Esophagus (tissue), 2 donors: Measurements from ENCODE around the gene ARHGAP24. TPM values are rescaled to one million over a fixed set of nuclear protein-coding genes. Genes with fewer than 3 reads are reported as not detected.
A peak's percentile ranks its signal among the peaks of the same experiment; 100 is the strongest.
"Not testable (repeated sequence)": the region's sequence is repeated elsewhere in the genome, so short reads cannot be mapped to it uniquely, and the experiment has no call there.

Experiments
- H3K27ac ChIP-seq, 2 donors: one replicate each; pipeline ENCODE4 v1.5.1; 2013; ENCODE audit warnings: low read depth in 2 of 2, mild to moderate bottlenecking in 2 of 2, inconsistent platforms in 1 of 2, low read length in 1 of 2, moderate library complexity in 1 of 2
- H3K27me3 ChIP-seq, 2 donors: one replicate each; pipeline ENCODE4 v1.6.1; 2013; ENCODE audit warnings: low read length in 2 of 2, control low read depth in 1 of 2, mild to moderate bottlenecking in 1 of 2; ENCODE audit not compliant: insufficient read depth in 2 of 2, control insufficient read depth in 1 of 2
- H3K36me3 ChIP-seq, 2 donors: one replicate each; pipeline ENCODE4 v1.6.1; 2013; ENCODE audit warnings: low read length in 1 of 2; ENCODE audit not compliant: control insufficient read depth in 2 of 2, insufficient read depth in 2 of 2
- H3K4me1 ChIP-seq, 2 donors: one replicate each; pipeline ENCODE4 v1.6.1; 2013; ENCODE audit warnings: low read length in 1 of 2; ENCODE audit not compliant: control insufficient read depth in 2 of 2, insufficient read depth in 2 of 2
- H3K4me3 ChIP-seq, 2 donors: one replicate each; pipeline ENCODE4 v1.5.1; 2013; ENCODE audit warnings: low read length in 2 of 2, mild to moderate bottlenecking in 2 of 2, low read depth in 1 of 2, moderate library complexity in 1 of 2
- H3K9me3 ChIP-seq, 2 donors: one replicate each; pipeline ENCODE4 v1.6.1; 2013; ENCODE audit warnings: mild to moderate bottlenecking in 2 of 2, low read depth in 1 of 2, low read length in 1 of 2, moderate library complexity in 1 of 2; ENCODE audit not compliant: control insufficient read depth in 2 of 2, insufficient read depth in 1 of 2
- WGBS, 2 donors: extraction: QIAGEN DNeasy Blood & Tissue Kit; methylation state at CpG; one replicate each; pipeline ENCODE4 v1.1.7; 2013; 5-methylcytosine and 5-hydroxymethylcytosine counted together
- polyA plus RNA-seq, 2 donors: library from polyadenylated mRNA; stranded (reverse); fragments of 200-250 nt; gene quantifications; one replicate each; pipeline ENCODE4 v1.2.3, GENCODE V29; 2013
- donor health status: healthy with polysubstance abuse.
- donor health status: Bipolar disorder and iron deficiency.

ARHGAP24 gene
- polyA plus RNA-seq, 2 donors = 2.0 to 2.8 TPM

DNA sequence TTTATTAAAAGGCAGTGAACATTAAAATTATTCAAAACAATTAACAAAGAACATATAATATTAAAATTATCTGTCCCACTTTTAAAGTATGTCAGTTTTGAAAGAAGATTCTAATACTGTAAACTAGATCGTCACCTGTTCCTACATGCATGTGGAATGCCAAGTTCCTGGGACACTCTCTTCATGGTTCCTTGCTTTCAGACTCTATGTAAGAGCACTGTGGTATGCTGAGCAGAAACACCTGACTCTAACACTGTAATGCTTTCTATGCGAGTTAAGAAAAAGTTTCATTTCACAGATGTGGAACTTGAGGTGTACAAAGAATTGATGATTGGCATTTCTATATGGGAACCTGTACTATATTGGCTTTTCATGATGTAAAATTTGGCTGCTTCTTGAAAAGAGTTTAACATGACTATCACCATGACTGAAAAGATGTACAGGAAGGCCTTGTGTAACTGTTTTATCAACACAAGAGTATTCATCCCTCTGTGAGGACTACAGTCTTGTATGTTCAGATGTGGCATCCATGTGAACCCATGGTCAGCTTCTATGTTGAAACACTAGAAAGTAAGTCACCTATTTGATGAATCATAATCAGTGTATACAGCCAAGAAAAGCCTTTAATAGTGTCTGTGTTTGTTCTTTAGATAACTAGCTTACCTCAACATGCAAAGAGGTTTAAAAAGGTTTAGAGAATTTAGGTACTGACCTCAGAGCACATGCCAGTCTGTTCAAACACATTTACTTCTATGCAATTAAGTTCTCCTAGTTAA lies 354.5 kb downstream of the ARHGAP24 start:
- H3K4me3 ChIP-seq = no peak overlapping the region
- no peak overlapping the region for H3K27ac ChIP-seq
- no peaks in the 10 kb centered on the region for H3K27me3 ChIP-seq
- H3K36me3 ChIP-seq = no peaks in the 10 kb centered on the region
- 60 to 68% methylated on average over 2 of the region's 2 CpGs for WGBS, 2 donors
- no peaks in the 10 kb centered on the region for H3K9me3 ChIP-seq
- no peaks in the 10 kb centered on the region for H3K4me1 ChIP-seq

DNA sequence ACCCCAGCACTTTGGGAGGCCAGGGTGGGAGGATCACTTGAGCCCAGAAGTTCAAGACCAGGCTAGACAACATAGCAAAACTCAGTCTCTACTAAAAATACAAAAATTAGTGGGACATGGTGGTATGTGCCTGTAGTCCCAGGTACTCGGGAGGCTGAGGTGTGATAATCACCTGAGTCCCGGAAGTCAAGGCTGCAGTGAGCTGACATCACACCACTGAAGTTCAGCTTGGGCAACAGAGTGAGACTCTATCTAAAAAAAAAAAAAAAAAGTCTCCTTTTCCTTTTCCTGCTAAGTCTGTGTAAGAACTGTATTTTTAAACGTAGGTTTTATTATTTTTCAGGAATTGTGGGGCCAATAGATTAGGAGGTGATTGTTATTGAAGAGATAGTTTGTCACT lies 356.7 kb downstream of the ARHGAP24 start:
- H3K4me3 ChIP-seq = no peak overlapping the region
- H3K9me3 ChIP-seq = no peaks in the 10 kb centered on the region
- H3K27me3 ChIP-seq = no peaks in the 10 kb centered on the region
- 78 to 93% methylated on average over 3 of the region's 3 CpGs for whole genome bisulfite sequencing, 2 donors
- H3K4me1 ChIP-seq = no peaks in the 10 kb centered on the region
- no peaks in the 10 kb centered on the region for H3K36me3 ChIP-seq
- no peak overlapping the region for H3K27ac ChIP-seq

GRCh38 chr4:85833302-85833701 lies 358.4 kb downstream of the ARHGAP24 start:
- Histone ChIP-seq H3K27me3 (no peaks in the 10 kb centered on the region), H3K27ac (no peak overlapping the region), H3K4me1 (no peaks in the 10 kb centered on the region), H3K4me3 (no peak overlapping the region), H3K9me3 (no peaks in the 10 kb centered on the region), H3K36me3 (no peaks in the 10 kb centered on the region)
- whole genome bisulfite sequencing, 2 donors = 43 to 49% methylated on average over 3 of the region's 3 CpGs

- Histone ChIP-seq H3K36me3 (no peaks in the 10 kb centered on the region), H3K4me3 (no peak overlapping the region), H3K9me3 (no peaks in the 10 kb centered on the region), H3K4me1 (no peaks in the 10 kb centered on the region), H3K27me3 (no peaks in the 10 kb centered on the region), H3K27ac (no peak overlapping the region)
- 97% methylated on average over 6 of the region's 6 CpGs for WGBS, 2 donors
Measured at GRCh38 chr4:85834934-85835333, 360.0 kb downstream of the ARHGAP24 start.

DNA sequence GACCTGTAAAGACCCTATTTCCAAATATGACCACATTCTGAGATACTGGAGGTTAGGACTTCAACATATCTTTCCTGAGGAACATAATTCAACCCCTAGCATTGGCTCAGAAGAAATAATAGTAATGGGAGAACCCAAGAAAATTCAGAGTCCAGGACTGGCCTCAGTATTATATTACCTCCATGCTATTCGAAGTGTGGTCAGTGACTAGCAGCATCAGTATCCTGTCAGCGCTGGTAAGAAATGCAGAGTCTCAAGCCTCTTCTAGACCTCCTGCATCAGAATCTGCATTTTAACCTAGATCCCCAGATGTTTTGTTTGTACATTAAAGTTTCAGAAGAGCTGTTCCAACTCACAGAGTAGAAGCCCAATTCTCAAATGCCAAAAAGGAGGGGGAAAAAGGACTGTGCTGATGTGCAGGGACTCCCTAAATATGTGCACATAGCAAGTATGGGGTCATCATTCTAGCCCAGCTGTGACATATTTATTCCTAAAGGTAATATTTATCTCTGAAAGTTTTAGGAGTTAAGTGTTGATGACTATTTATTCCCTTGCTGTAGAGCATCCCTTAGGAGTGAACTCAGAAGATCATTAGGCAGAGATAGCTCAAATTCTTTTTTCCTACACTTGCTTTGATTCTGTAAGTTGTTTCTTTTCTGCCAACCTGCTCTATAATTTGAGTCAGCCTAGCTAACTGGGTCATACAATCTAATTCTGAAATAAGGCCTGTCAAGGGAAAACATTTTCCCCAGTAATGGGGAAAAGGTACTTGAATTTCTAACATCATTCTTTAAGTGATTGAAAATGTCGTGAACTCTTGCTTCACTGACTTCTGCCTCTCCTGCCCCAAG lies 361.9 kb downstream of the ARHGAP24 start:
- Histone ChIP-seq H3K27ac (no peak overlapping the region), H3K27me3 (no peaks in the 10 kb centered on the region), H3K4me3 (no peak overlapping the region), H3K9me3 (no peaks in the 10 kb centered on the region), H3K4me1 (no peaks in the 10 kb centered on the region), H3K36me3 (no peaks in the 10 kb centered on the region)
- 93% methylated on average over 3 of the region's 3 CpGs for WGBS, 2 donors

GRCh38 chr4:85837439-85837733 lies 362.4 kb downstream of the ARHGAP24 start:
- Histone ChIP-seq H3K27ac (no peak overlapping the region), H3K27me3 (no peaks in the 10 kb centered on the region), H3K9me3 (no peaks in the 10 kb centered on the region), H3K4me1 (no peaks in the 10 kb centered on the region), H3K36me3 (no peaks in the 10 kb centered on the region), H3K4me3 (no peak overlapping the region)
- WGBS, 2 donors = 77 to 79% methylated on average over 4 of the region's 4 CpGs

GRCh38 chr4:85839981-85840451 lies 365.1 kb downstream of the ARHGAP24 start:
- H3K9me3 ChIP-seq, H3K27me3 ChIP-seq, H3K27ac ChIP-seq, H3K4me3 ChIP-seq, H3K36me3 ChIP-seq, H3K4me1 ChIP-seq: not testable (repeated sequence)
- WGBS, 2 donors = 40 to 61% methylated on average over 3 of the region's 3 CpGs

DNA sequence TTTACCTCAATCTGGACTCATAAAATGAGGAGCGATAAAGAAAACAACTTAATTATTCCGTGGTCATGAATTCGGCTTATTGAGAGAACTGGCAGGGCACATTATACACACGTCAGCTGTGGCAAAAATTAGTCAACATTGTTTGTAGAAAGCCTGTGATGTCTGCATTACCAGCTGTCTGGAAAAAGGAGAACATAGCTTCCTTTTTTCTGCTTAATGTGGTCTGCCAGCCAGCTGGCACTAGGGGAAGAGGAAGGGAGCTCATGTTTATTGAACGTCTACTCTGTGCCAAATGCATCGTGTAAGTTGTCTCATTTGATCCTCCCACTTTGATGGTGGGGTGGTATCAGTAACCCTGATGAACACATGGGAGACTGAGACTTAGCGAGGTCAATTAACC lies 367.6 kb downstream of the ARHGAP24 start:
- Histone ChIP-seq H3K4me1 (no peaks in the 10 kb centered on the region), H3K27me3 (no peaks in the 10 kb centered on the region), H3K36me3 (no peaks in the 10 kb centered on the region), H3K4me3 (no peak overlapping the region), H3K9me3 (no peaks in the 10 kb centered on the region), H3K27ac (peak overlapping the region in 1 of 2 donors; percentile 1)
- 45 to 56% methylated on average over 7 of the region's 7 CpGs for WGBS, 2 donors

GRCh38 chr4:85853740-85854139 lies 378.8 kb downstream of the ARHGAP24 start:
- H3K9me3 ChIP-seq, H3K4me3 ChIP-seq, H3K27me3 ChIP-seq, H3K36me3 ChIP-seq, H3K4me1 ChIP-seq, H3K27ac ChIP-seq: not testable (repeated sequence)
- 64 to 89% methylated on average over 6 of the region's 6 CpGs for WGBS, 2 donors
